K562 (cell line): Measurements from ENCODE around the gene VWA1. TPM values are rescaled to one million over a fixed set of nuclear protein-coding genes. Genes with fewer than 3 reads are reported as not detected.
A peak's percentile ranks its signal among the peaks of the same experiment; 100 is the strongest.

ENCODE experiments used
- MYC ChIP-seq, 2 experiments: fragments of 250-450 bp in 1 of 2; sonication (Bioruptor Pico) in 1 of 2; IDR thresholded peaks; 2 replicates each; pipeline versions ENCODE4 v1.5.1 to v1.6.1; 2012 to 2021; ENCODE audit warnings: low read depth in 2 of 2, borderline replicate concordance in 1 of 2, improper control_type of control experiment in 1 of 2, low read length in 1 of 2, mild to moderate bottlenecking in 1 of 2, moderate library complexity in 1 of 2
- RBM22 ChIP-seq: fragments of 200-400 bp; formaldehyde crosslinking; IDR thresholded peaks from 2 replicates; pipeline ENCODE4 v1.6.1; 2018; ENCODE audit warnings: low read length, low read depth; ENCODE audit not compliant: poor library complexity, severe bottlenecking
- SP2 ChIP-seq: IDR thresholded peaks from 2 replicates; pipeline ENCODE4 v1.6.1; 2011; ENCODE audit warnings: mild to moderate bottlenecking, low read depth, low read length, moderate library complexity; ENCODE audit not compliant: poor library complexity, severe bottlenecking; ENCODE audit errors: extremely low read depth
- TEAD1 ChIP-seq, 2 experiments: fragments of 450-650 bp in 1 of 2; sonication (generic) in 1 of 2; formaldehyde crosslinking; IDR thresholded peaks; 2 replicates each; pipeline versions ENCODE4 v1.4.0 to v1.8.0; 2020 to 2022; ENCODE audit warnings: mild to moderate bottlenecking in 2 of 2, missing genetic modification reagents in 1 of 2
- U2AF2 ChIP-seq: fragments of 200-400 bp; formaldehyde crosslinking; optimal IDR thresholded peaks from 2 replicates; pipeline ENCODE3; 2017; ENCODE audit warnings: low read depth, mild to moderate bottlenecking, low read length
- WHSC1 ChIP-seq: IDR thresholded peaks from one replicate; pipeline ENCODE4 v1.6.1; 2012; ENCODE audit warnings: low read length, control low read depth, inconsistent platforms
- polyA plus RNA-seq, 8 experiments: library from polyadenylated mRNA; depleted of rRNA in 4 of 8; stranded (reverse) in 5 of 8; unstranded in 3 of 8; fragments of >200 nt; fragmentation: Nextera tagmentation in 2 of 8; fragmentation: Illumina TruSeq in 1 of 8; extraction: Ambion mirVana in 2 of 8; extraction: Trizol in 1 of 8; gene quantifications; 2 replicates each; pipeline versions ENCODE4 v1.2.1 to v1.2.3, GENCODE V29; 2011 to 2014; ENCODE audit warnings: inconsistent platforms in 1 of 8, missing spikeins in 1 of 8
- total RNA-seq, 7 experiments: library from RNA; depleted of rRNA in 6 of 7; stranded (reverse); fragments of >200 nt in 6 of 7; fragmentation: Illumina TruSeq in 2 of 7; extraction: Trizol in 2 of 7; gene quantifications; 2 replicates each; pipeline versions ENCODE4 v1.2.1 to v1.2.3, GENCODE V29; 2011 to 2021; ENCODE audit warnings: low replicate concordance in 1 of 7
- TF ChIP-seq, protein P1 (sequence below): fragments of 150-350 bp; IDR thresholded peaks from 2 replicates; pipeline ENCODE4 v1.6.1; 2014; ENCODE audit warnings: low read depth, mild to moderate bottlenecking, low read length, borderline replicate concordance
- TF ChIP-seq, protein P2 (sequence below): IDR thresholded peaks from 2 replicates; pipeline ENCODE4 v1.6.1; 2011; ENCODE audit not compliant: insufficient read length; ENCODE audit errors: extremely low read depth
- TF ChIP-seq, protein P3 (sequence below): fragments of 250-450 bp; sonication (Bioruptor Pico); IDR thresholded peaks from 2 replicates; pipeline ENCODE4 v1.8.0; 2021; ENCODE audit warnings: moderate library complexity, mild to moderate bottlenecking, inconsistent platforms
- TF ChIP-seq, protein P4 (sequence below): fragments of 450-650 bp; IDR thresholded peaks from 2 replicates; pipeline ENCODE4 v1.6.1; 2016; ENCODE audit warnings: low read depth
- TF ChIP-seq, protein P5 (sequence below): sonication (generic); formaldehyde crosslinking; IDR thresholded peaks from 2 replicates; pipeline ENCODE4 v1.8.1; 2023; ENCODE audit warnings: mild to moderate bottlenecking, missing genetic modification reagents, moderate library complexity

VWA1 gene
- total and polyA plus RNA-seq, 9 of the 15 experiments (the other 6 are each of a cell fraction or from before 2014, with no cell fraction given) = 0.01 to 6.4 (median 0.85) TPM

DNA sequence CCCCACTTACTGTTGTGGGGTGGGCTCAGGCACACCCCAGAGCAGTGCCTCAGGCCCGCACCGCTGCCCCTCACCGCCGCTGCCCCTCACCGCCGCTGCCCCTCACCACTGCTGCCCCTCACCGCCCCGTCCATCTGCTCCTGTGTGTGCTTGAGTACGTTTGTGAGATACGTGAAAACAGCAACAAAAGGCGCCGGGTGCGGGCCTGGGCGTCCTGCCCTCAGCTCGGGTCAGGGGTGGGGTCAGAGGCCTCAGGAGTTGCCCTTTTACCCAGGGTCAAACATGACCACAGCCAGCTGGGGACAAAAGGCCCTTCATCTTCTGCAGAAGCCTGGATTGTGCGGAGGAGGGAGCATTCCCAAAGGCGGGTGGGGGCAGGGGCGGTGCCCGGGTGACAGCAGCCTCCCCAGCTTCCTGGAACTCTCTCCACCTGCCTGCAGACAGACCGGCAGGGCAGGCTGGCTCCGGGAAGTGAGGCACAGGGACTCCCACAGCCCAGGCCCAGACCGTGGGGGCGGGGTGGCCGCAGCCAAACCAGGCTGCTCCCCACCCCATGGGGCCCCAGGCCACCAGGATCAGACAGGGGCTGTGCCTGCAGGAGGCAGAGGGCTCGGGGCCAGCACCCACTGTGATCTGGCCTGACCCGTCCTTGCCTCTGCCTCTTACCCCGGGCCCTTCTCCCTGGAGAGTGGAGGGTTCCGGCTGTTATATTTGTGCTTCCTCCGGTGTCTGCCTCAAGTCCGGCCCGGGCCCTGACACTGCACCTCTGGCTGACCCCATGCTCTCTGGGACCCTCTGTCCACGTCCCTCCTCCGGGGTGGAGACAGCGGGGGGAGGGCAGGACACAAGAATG is 2.3 kb upstream of the VWA1 start (continued):
- TF ChIP-seq, protein P1, sequence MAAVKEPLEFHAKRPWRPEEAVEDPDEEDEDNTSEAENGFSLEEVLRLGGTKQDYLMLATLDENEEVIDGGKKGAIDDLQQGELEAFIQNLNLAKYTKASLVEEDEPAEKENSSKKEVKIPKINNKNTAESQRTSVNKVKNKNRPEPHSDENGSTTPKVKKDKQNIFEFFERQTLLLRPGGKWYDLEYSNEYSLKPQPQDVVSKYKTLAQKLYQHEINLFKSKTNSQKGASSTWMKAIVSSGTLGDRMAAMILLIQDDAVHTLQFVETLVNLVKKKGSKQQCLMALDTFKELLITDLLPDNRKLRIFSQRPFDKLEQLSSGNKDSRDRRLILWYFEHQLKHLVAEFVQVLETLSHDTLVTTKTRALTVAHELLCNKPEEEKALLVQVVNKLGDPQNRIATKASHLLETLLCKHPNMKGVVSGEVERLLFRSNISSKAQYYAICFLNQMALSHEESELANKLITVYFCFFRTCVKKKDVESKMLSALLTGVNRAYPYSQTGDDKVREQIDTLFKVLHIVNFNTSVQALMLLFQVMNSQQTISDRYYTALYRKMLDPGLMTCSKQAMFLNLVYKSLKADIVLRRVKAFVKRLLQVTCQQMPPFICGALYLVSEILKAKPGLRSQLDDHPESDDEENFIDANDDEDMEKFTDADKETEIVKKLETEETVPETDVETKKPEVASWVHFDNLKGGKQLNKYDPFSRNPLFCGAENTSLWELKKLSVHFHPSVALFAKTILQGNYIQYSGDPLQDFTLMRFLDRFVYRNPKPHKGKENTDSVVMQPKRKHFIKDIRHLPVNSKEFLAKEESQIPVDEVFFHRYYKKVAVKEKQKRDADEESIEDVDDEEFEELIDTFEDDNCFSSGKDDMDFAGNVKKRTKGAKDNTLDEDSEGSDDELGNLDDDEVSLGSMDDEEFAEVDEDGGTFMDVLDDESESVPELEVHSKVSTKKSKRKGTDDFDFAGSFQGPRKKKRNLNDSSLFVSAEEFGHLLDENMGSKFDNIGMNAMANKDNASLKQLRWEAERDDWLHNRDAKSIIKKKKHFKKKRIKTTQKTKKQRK = no peak
- TF ChIP-seq WHSC1 = no peak
- TF ChIP-seq U2AF2 = no peak
- no peak for TF ChIP-seq TEAD1 (CRISPR knock-in tag; IDR thresholded peaks at IDR 0.05)
- TF ChIP-seq, protein P2, sequence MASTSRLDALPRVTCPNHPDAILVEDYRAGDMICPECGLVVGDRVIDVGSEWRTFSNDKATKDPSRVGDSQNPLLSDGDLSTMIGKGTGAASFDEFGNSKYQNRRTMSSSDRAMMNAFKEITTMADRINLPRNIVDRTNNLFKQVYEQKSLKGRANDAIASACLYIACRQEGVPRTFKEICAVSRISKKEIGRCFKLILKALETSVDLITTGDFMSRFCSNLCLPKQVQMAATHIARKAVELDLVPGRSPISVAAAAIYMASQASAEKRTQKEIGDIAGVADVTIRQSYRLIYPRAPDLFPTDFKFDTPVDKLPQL = no peak
- TF ChIP-seq, protein P3, sequence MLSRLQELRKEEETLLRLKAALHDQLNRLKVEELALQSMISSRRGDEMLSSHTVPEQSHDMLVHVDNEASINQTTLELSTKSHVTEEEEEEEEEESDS (CRISPR knock-in tag) = no peak
- TF ChIP-seq, protein P4, sequence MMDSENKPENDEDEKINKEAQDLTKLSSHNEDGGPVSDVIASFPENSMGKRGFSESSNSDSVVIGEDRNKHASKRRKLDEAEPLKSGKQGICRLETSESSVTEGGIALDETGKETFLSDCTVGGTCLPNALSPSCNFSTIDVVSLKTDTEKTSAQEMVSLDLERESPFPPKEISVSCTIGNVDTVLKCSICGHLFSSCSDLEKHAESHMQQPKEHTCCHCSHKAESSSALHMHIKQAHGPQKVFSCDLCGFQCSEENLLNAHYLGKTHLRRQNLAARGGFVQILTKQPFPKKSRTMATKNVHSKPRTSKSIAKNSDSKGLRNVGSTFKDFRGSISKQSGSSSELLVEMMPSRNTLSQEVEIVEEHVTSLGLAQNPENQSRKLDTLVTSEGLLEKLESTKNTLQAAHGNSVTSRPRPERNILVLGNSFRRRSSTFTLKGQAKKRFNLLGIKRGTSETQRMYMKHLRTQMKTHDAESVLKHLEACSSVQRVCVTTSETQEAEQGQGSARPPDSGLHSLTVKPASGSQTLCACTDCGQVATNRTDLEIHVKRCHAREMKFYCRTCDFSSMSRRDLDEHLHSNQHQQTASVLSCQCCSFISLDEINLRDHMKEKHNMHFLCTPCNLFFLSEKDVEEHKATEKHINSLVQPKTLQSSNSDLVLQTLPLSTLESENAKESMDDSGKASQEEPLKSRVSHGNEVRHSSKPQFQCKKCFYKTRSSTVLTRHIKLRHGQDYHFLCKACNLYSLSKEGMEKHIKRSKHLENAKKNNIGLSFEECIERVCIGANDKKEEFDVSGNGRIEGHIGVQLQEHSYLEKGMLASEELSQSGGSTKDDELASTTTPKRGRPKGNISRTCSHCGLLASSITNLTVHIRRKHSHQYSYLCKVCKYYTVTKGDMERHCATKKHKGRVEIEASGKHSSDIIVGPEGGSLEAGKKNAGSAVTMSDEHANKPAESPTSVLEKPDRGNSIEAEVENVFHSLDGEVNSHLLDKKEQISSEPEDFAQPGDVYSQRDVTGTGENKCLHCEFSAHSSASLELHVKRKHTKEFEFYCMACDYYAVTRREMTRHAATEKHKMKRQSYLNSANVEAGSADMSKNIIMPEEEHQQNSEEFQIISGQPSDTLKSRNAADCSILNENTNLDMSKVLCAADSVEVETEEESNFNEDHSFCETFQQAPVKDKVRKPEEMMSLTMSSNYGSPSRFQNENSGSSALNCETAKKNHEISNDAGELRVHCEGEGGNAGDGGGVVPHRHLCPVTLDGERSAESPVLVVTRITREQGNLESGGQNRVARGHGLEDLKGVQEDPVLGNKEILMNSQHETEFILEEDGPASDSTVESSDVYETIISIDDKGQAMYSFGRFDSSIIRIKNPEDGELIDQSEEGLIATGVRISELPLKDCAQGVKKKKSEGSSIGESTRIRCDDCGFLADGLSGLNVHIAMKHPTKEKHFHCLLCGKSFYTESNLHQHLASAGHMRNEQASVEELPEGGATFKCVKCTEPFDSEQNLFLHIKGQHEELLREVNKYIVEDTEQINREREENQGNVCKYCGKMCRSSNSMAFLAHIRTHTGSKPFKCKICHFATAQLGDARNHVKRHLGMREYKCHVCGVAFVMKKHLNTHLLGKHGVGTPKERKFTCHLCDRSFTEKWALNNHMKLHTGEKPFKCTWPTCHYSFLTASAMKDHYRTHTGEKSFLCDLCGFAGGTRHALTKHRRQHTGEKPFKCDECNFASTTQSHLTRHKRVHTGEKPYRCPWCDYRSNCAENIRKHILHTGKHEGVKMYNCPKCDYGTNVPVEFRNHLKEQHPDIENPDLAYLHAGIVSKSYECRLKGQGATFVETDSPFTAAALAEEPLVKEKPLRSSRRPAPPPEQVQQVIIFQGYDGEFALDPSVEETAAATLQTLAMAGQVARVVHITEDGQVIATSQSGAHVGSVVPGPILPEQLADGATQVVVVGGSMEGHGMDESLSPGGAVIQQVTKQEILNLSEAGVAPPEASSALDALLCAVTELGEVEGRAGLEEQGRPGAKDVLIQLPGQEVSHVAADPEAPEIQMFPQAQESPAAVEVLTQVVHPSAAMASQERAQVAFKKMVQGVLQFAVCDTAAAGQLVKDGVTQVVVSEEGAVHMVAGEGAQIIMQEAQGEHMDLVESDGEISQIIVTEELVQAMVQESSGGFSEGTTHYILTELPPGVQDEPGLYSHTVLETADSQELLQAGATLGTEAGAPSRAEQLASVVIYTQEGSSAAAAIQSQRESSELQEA = peak; percentile 34; the same call in 1 of the 2 replicates
- TF ChIP-seq, protein P5, sequence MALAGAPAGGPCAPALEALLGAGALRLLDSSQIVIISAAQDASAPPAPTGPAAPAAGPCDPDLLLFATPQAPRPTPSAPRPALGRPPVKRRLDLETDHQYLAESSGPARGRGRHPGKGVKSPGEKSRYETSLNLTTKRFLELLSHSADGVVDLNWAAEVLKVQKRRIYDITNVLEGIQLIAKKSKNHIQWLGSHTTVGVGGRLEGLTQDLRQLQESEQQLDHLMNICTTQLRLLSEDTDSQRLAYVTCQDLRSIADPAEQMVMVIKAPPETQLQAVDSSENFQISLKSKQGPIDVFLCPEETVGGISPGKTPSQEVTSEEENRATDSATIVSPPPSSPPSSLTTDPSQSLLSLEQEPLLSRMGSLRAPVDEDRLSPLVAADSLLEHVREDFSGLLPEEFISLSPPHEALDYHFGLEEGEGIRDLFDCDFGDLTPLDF (CRISPR knock-in tag) = no peak
- TF ChIP-seq MYC (IDR thresholded peaks at IDR 0.05; ENCODE audit: low read depth, low read length) = peak; percentile 63; the same call in 1 of the 2 replicates
- TF ChIP-seq MYC (CRISPR knock-in tag; IDR thresholded peaks at IDR 0.05; ENCODE audit: borderline replicate concordance, low read depth) = no peak
- TF ChIP-seq RBM22 = no peak
- no peak for TF ChIP-seq SP2
